HUES48 (cell line): ENCODE results near the gene ARAP1.
A peak's percentile ranks its signal among the peaks of the same experiment; 100 is the strongest.

Experiments
- H3K27ac ChIP-seq: one replicate; pipeline ENCODE4 v1.7.0; 2013; ENCODE audit warnings: low read depth, low read length, inconsistent platforms
- H3K27me3 ChIP-seq: 2 replicates; pipeline ENCODE4 v1.6.1; 2013; ENCODE audit warnings: mild to moderate bottlenecking, low read length; ENCODE audit not compliant: control insufficient read depth, insufficient read depth
- H3K36me3 ChIP-seq: 2 replicates; pipeline ENCODE4 v1.6.1; 2013; ENCODE audit warnings: low read length; ENCODE audit not compliant: control insufficient read depth, insufficient read depth
- H3K4me1 ChIP-seq: 2 replicates; pipeline ENCODE4 v1.6.1; 2013; ENCODE audit warnings: mild to moderate bottlenecking, low read length; ENCODE audit not compliant: control insufficient read depth, insufficient read depth
- H3K4me3 ChIP-seq: 2 replicates; pipeline ENCODE4 v1.5.1; 2013; ENCODE audit warnings: mild to moderate bottlenecking, low read depth, low read length
- H3K9ac ChIP-seq: 2 replicates; pipeline ENCODE4 v1.6.1; 2013; ENCODE audit warnings: mild to moderate bottlenecking, low read depth, low read length, moderate library complexity
- H3K9me3 ChIP-seq: 2 replicates; pipeline ENCODE4 v1.6.1; 2013; ENCODE audit warnings: low read length; ENCODE audit not compliant: control insufficient read depth, insufficient read depth

Gene ARAP1

GRCh38 chr11:72676861-72677341 lies 75.3 kb downstream of the ARAP1 start:
- H3K4me3 ChIP-seq: peak overlapping the region; percentile 32; the same call in 1 of the 2 replicates
- H3K4me1 ChIP-seq: peaks cover 18% of the 10 kb centered on the region; the same call in 1 of the 2 replicates
- H3K27me3 ChIP-seq: peaks cover 63% of the 10 kb centered on the region
- no peaks in the 10 kb centered on the region for H3K36me3 ChIP-seq
- H3K9ac ChIP-seq: no peak overlapping the region
- no peaks in the 10 kb centered on the region for H3K9me3 ChIP-seq
- no peak overlapping the region for H3K27ac ChIP-seq

DNA sequence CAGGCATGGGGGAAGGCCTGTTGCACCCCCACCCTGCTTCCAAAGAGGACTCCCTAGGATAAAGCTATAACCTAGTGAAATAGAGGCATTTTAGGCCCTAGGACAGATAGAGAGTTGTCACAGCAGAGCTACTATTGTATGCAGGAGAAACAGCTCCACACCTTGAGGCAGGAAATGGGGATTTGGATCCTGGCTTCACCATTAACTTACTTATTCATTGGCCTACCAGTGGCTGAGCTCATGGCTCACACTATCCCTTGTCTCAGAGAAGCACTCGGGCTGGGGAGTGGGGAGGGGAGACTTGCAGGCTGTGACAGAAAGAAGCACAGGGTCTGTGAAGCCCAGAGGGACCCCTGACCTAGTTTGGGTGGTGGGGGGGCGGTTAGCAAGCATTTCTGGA lies 77.0 kb downstream of the ARAP1 start:
- Histone ChIP-seq H3K27ac (no peak overlapping the region), H3K9me3 (no peaks in the 10 kb centered on the region), H3K27me3 (peaks cover 63% of the 10 kb centered on the region), H3K36me3 (no peaks in the 10 kb centered on the region), H3K9ac (no peak overlapping the region), H3K4me1 (peaks cover 18% of the 10 kb centered on the region; the same call in 1 of the 2 replicates), H3K4me3 (no peak overlapping the region)

GRCh38 chr11:72673943-72674828 lies 78.0 kb downstream of the ARAP1 start, which contains the start of gene PDE2A:
Gene PDE2A (minus strand): TSS chr11:72674422. CDS start chr11:72674207, 215 bp downstream.
- Histone ChIP-seq H3K4me3 (peak within 1 kb of the TSS; percentile 55), H3K27ac (no peak within 1 kb of the TSS), H3K9ac (no peak within 1 kb of the TSS), H3K36me3 (no peaks in the 10 kb centered on the region), H3K9me3 (no peaks in the 10 kb centered on the region), H3K27me3 (peaks cover 57% of the 10 kb centered on the region), H3K4me1 (peaks cover 22% of the 10 kb centered on the region; the same call in 1 of the 2 replicates)

DNA sequence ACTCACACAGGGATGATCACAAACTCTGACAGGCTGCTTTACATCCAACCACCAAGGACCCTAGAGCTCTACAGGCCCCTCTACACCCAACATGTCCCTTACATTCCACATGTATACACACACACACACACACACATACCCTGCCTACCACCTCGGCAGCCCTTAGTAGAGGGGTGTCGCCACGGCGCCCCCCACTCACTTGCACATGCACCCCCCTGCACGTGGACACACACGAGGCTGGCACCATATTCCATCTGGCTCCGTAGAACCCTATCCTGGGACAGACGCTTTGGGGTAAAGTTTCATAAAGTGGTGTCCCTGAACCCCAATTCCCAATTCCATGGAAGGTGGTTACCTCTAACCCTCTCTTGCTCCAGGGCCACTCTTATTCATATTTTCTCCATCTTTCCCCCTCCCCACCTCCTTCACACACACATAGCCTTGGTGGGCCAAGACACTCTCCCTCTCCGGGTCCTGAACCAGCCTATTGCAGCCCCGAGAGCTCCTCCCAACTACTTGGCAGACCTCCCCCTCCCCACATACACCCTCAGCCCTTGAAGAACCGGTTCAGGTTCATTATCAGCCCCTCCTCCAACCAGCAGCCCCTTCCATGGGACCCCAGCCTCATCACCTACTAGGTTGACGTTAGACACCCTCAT lies 78.8 kb downstream of the ARAP1 start:
- Histone ChIP-seq H3K4me1 (peaks cover 22% of the 10 kb centered on the region; the same call in 1 of the 2 replicates), H3K27ac (no peak overlapping the region), H3K27me3 (peaks cover 49% of the 10 kb centered on the region), H3K9ac (no peak overlapping the region), H3K4me3 (peak overlapping the region; percentile 55), H3K36me3 (no peaks in the 10 kb centered on the region), H3K9me3 (no peaks in the 10 kb centered on the region)

DNA sequence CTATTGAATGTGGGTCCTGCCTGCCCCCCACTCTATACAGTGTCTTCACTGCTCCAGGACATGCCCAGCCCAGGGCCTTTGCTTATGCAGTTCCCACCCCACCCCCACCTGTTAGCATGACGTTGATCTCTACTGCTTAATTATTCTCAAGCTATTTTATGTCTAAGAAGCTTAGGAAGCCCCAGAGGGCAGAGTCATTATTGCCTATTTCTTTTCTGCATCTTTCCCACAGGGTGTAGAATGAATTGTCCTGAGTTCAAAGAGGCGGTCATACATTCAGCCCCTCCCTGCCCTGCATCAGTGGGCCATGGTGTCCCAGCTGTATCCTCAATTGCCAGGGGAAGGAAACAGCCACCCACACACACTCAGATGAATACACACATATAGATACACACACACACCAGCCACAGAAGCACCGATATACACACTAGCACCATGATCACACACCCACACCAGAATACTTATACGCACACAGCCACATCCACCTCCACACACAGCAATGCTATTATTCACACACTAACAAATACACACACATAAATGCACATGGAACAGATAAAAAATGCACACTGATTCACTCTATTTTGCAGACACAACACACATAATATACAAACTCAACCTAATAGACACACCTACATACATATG lies 79.5 kb downstream of the ARAP1 start:
- H3K36me3 ChIP-seq: no peaks in the 10 kb centered on the region
- H3K9ac ChIP-seq: no peak overlapping the region
- no peak overlapping the region for H3K4me3 ChIP-seq
- H3K4me1 ChIP-seq: peaks cover 22% of the 10 kb centered on the region; the same call in 1 of the 2 replicates
- H3K9me3 ChIP-seq: peaks cover 4% of the 10 kb centered on the region; the same call in 1 of the 2 replicates
- peaks cover 42% of the 10 kb centered on the region for H3K27me3 ChIP-seq
- no peak overlapping the region for H3K27ac ChIP-seq

DNA sequence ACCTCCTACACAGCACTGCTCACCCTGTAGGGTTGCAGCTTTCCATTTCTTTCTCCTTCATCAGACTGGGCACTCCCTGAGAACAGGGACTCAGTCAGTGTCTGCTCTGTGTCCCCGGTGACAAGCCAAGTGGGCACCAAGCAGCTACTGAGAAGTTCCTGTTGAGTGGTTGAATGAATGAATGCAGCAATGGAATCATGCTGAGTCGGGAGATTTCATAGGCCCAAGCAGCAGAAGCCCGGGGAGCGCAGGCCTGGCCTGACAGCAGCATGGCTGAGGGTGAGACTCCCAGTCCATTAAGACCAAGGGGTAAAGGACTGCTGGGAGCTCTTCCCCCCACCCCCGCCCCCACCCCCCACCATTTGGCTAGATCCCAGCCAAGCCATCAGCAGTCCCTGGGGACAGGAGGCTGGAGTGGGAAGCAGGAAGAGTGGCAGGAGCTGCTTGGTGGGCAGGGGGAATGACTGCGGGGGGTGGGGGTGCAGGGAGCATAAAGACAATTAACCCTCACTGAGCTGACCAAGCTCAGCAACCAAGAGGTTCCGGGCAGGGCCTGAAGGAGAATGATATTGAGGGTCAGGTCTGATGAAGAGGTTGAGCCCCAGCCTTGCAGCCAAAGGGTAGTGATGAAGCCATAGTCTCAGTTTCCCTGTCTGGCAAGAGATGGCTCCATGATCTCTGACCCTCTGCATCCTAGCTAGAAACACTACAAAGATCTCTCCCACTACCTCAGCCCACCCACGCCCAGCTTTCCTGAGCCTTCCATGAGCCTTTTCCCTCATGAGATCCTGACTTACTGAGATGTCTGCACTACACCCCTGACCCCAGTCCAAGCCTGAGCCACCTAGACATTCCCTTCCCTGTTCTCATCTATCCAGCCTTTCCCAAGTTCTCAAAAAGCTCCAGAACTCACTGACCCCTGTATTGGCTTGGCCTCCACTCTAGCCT lies 80.8 kb downstream of the ARAP1 start:
- Histone ChIP-seq H3K27ac (no peak overlapping the region), H3K9me3 (peaks cover 11% of the 10 kb centered on the region; the same call in 1 of the 2 replicates), H3K4me1 (peaks cover 19% of the 10 kb centered on the region; the same call in 1 of the 2 replicates), H3K9ac (no peak overlapping the region), H3K4me3 (no peak overlapping the region), H3K36me3 (no peaks in the 10 kb centered on the region), H3K27me3 (peaks cover 34% of the 10 kb centered on the region)

DNA sequence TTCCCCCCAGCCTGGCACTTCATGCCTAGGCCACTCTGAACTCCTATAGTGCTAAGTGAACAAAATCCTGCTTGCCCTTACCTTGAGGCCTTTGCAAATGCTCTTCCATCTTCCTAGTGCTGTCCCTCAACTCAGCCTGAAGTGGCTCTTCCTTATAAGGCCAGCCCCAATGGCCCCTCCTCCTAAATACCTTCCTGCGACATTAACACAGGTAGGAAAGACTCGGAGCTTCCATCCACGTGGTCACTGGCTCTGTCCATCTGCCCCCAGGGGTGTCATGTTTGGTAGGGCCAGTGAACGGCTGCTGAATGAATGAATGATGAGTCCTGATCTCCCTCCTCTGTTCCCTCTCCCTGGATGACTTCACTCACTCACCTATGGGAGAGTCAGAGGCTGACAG lies 82.2 kb downstream of the ARAP1 start:
- Histone ChIP-seq H3K27me3 (peaks cover 21% of the 10 kb centered on the region), H3K9me3 (peaks cover 11% of the 10 kb centered on the region; the same call in 1 of the 2 replicates), H3K9ac (no peak overlapping the region), H3K4me3 (no peak overlapping the region), H3K27ac (no peak overlapping the region), H3K4me1 (peaks cover 15% of the 10 kb centered on the region; the same call in 1 of the 2 replicates), H3K36me3 (no peaks in the 10 kb centered on the region)

DNA sequence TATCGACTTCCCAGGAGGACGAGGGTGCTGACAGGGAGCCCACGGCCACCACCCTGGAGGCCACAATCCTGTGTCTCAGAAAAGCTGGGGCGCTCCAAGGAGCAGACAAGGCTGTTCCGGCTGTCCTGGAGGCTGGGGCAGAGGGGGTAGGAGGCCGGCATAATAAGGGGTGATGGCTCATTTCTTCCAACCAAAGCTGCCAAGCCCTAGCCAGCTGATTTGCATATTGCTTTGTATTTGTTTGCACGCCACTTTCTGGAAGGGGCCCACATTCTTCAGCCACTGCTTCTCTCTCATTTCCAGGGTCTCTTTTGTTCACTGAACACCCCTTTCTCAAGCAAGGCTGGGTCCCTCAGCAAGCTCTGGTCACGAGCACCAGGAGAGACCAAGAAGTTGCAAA lies 82.7 kb downstream of the ARAP1 start:
- Histone ChIP-seq H3K4me3 (no peak overlapping the region), H3K9me3 (peaks cover 11% of the 10 kb centered on the region; the same call in 1 of the 2 replicates), H3K4me1 (peaks cover 11% of the 10 kb centered on the region; the same call in 1 of the 2 replicates), H3K36me3 (no peaks in the 10 kb centered on the region), H3K27me3 (peaks cover 15% of the 10 kb centered on the region), H3K27ac (no peak overlapping the region), H3K9ac (no peak overlapping the region)

DNA sequence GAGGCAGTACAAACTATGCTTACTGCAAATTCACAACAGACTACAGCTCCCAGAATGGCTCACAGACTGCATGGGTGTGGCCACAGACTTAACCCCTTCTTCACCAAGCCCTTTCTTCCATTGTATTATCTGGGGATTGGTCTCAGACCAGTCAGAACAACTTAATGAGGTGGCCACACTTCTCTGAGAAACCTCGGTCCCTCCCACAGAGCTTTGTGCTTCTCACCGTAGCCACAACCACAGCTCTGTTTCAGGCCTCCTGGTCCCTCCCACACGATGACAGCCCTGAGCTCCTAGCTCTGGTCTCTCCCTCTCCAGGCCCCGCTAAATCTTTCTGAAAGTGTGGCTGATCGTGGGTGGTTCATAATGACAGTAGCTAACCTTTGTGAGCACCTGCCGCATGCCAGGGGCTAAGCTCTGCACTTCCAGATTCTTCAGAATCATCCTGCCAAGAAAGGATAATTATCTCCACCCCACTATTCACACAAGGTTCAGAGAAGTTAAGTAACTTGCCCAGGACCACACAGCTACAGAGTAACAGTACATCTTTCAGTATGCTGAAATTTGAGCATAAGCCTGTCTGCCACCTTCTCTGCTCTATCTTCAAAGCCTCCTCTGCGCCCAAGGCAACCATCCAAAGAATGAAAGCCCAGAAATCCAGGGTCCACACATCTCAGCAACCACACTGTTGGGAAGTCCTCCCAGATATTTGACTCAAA lies 83.4 kb downstream of the ARAP1 start:
- Histone ChIP-seq H3K4me1 (peaks cover 5% of the 10 kb centered on the region; the same call in 1 of the 2 replicates), H3K9ac (no peak overlapping the region), H3K27me3 (peaks cover 8% of the 10 kb centered on the region), H3K36me3 (no peaks in the 10 kb centered on the region), H3K9me3 (peaks cover 11% of the 10 kb centered on the region; the same call in 1 of the 2 replicates), H3K27ac (no peak overlapping the region), H3K4me3 (no peak overlapping the region)
